PFSK-1 (cell line): ENCODE data around the gene PC.

Experiments used
- FOXP2 ChIP-seq: optimal IDR thresholded peaks from 2 replicates; pipeline ENCODE3; 2011; ENCODE audit warnings: borderline replicate concordance, control low read depth, inconsistent platforms; ENCODE audit not compliant: insufficient read depth; ENCODE audit errors: extremely low read length, extremely low read depth
- POLR2AphosphoS5 ChIP-seq: IDR thresholded peaks from 2 replicates; pipeline ENCODE4 v1.6.1; 2012; ENCODE audit warnings: low read depth, mild to moderate bottlenecking, control low read depth, low read length, moderate library complexity
- SIN3A ChIP-seq: IDR thresholded peaks from 2 replicates; pipeline ENCODE4 v1.6.1; 2012; ENCODE audit warnings: mild to moderate bottlenecking, low read length, moderate library complexity, borderline replicate concordance; ENCODE audit not compliant: insufficient read depth
- TAF1 ChIP-seq: IDR thresholded peaks from 2 replicates; pipeline ENCODE4 v1.6.1; 2012; ENCODE audit warnings: low read length, control low read depth, borderline replicate concordance; ENCODE audit not compliant: insufficient read depth
- TF ChIP-seq, protein P1 (sequence below), 2 experiments: IDR thresholded peaks; 2 replicates each; pipeline versions ENCODE4 v1.6.1 to v1.8.0; 2011 to 2012; ENCODE audit warnings: low read depth in 2 of 2, low read length in 2 of 2, control low read depth in 1 of 2, inconsistent platforms in 1 of 2, mild to moderate bottlenecking in 1 of 2, moderate library complexity in 1 of 2; ENCODE audit not compliant: insufficient read depth in 1 of 2

The PC gene

DNA sequence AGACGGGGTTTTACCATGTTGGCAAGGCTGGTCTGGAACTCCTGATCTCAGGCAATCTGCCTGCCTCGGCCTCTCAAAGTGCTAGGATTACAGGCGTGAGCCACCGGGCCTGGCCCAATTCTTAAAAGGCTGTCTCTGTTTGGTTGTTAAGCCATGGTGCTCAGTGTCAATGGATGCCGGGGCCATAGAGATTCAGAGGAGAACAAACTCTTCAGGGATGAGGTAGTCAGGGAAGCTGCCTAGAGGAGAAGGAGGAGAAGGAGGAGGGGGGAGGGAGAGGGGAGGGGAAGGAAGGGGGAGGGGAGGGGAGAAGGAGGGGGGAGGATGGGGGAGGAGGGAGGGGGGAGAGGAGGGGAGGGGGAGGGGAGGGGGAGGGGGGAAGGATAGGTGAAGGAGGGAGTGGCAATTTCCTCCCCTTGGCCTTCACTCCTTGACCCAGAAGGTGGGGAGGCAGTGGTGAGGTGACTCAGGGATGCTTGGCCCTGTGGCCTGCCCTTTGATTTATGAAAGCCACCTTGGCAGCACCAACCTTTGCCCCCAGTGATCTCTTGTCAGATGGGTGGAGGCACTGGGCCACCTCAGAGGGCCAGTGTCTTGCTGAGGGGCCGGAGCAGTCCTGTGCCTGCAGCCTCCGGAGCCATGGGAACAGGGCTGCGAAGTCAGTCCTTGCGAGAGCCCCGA, 16.7 kb upstream of the PC start, which contains the start of gene C11orf86:
Gene C11orf86 (plus strand): TSS at position 581 of the 681 bp plus-strand sequence. CDS start 59 bp downstream, at position 640.
- TF ChIP-seq FOXP2: no peak
- no peak for TF ChIP-seq SIN3A
- TF ChIP-seq TAF1: no peak
- TF ChIP-seq, protein P1, sequence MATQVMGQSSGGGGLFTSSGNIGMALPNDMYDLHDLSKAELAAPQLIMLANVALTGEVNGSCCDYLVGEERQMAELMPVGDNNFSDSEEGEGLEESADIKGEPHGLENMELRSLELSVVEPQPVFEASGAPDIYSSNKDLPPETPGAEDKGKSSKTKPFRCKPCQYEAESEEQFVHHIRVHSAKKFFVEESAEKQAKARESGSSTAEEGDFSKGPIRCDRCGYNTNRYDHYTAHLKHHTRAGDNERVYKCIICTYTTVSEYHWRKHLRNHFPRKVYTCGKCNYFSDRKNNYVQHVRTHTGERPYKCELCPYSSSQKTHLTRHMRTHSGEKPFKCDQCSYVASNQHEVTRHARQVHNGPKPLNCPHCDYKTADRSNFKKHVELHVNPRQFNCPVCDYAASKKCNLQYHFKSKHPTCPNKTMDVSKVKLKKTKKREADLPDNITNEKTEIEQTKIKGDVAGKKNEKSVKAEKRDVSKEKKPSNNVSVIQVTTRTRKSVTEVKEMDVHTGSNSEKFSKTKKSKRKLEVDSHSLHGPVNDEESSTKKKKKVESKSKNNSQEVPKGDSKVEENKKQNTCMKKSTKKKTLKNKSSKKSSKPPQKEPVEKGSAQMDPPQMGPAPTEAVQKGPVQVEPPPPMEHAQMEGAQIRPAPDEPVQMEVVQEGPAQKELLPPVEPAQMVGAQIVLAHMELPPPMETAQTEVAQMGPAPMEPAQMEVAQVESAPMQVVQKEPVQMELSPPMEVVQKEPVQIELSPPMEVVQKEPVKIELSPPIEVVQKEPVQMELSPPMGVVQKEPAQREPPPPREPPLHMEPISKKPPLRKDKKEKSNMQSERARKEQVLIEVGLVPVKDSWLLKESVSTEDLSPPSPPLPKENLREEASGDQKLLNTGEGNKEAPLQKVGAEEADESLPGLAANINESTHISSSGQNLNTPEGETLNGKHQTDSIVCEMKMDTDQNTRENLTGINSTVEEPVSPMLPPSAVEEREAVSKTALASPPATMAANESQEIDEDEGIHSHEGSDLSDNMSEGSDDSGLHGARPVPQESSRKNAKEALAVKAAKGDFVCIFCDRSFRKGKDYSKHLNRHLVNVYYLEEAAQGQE (IDR thresholded peaks at IDR 0.05; ENCODE audit: insufficient read depth in 1 of 2, low read depth in 2 of 2, low read length in 2 of 2): no peak
- no peak for TF ChIP-seq POLR2AphosphoS5

DNA sequence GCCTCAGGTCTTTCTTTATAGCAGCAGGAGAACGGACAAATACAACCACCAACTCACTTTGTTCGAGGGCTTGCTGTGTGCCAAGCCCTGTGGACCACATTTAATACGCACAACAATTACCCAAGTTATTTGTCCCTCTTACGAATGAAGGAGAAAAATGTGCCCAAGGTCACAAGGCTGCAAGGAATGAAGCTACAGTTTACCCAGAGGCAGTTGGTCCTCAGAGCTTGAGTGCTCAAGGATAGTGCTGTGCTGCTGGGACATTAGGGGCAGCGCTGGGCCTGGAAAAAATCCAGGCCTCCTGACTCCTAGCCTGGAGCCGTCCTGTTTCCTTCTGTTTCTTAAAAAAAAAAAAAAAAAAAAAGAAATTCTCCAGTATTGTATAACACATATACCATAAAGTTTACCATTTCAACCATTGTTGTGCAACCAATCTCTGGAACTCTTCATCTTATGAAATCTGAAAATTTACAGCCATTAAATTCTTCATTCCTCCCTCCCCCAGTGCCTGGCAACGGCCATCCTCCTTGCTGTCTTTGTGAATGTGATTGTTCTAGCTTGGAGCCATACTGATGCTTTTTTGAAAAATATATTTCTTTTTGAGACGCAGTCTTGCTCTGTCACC, 15.9 kb upstream of the PC start:
- TF ChIP-seq FOXP2: no peak
- TF ChIP-seq SIN3A: no peak
- TF ChIP-seq TAF1: no peak
- no peak for TF ChIP-seq POLR2AphosphoS5
- TF ChIP-seq, protein P1 (IDR thresholded peaks at IDR 0.05; ENCODE audit: insufficient read depth in 1 of 2, low read depth in 2 of 2, low read length in 2 of 2): no peak

DNA sequence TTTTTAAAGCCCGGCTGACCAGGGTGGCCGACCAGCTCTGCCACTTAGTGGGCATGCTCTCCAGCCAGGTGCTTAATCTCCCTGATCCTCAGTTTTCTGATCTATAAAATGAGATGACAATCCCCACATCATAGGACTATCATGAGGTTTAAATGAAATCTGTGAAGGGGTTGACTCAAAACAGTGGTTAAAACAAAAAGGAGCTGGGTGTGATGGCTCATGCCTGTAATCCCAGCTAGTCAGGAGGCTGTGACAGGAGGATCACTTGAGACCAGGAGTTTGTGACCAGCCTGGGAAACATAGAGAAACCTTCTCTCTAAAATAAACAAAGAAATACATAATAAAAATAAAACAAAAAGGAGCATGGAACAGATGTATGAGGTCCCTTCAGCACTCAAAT, 13.3 kb upstream of the PC start:
- TF ChIP-seq SIN3A: no peak
- TF ChIP-seq TAF1: no peak
- TF ChIP-seq FOXP2: no peak

DNA sequence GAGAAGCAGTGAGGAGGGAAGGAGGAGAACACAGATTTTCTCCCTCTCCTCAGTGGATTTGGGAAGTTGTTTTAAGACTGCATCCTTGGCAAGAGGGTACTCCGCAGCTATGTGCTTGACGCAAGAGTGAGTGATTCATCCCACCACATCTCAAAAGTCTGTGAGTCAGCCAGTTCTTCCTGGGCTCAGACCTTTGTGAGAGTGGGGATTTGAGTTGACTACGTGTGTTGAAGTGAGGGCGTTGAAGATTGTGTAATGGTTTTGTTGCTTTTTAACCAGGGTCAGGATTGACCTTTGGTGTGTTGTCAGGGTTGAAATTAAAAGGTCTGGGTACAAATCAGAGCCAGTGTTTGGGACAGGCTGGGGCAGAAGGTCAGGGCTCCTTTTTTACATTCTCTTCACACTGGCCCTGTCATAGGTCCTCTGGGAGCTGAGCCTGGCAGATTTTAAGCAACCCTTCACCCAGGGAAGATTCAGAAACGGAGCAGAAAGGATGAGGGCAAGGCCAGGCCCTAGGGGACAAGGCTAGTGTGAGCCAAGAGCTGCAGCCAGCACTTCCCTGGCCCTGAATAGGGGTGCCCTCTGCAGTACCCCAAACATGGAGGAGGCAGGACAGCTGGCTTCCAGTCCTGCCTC, 12.7 kb upstream of the PC start:
- TF ChIP-seq, protein P1 (IDR thresholded peaks at IDR 0.05; ENCODE audit: insufficient read depth in 1 of 2, low read depth in 2 of 2, low read length in 2 of 2): peak in 1 of 2 experiments; percentile 54; a peak in 1 of 4 replicates
- TF ChIP-seq FOXP2 (no peak), SIN3A (peak; percentile 50; the same call in 1 of the 2 replicates)

DNA sequence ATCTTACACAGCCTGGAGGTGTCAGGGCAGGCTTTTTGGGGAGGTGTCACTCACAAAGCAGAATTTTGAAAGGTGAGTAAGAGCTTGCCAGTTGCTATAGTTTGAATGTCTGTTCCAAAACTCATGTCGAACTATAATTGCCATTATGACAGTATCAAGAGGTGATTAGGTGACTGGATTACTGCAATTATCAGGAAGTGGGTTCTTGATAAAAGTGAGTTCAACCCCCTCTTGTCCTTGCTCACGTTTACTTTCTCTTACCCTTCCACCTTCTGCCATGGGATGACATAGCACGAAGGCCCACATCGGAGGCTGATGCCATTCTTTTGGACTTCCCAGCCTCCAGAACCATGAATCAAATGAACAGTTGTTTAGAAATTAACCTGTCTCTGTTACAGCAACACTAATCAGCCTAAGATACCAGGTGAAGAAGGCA, 12.2 kb upstream of the PC start:
- TF ChIP-seq, protein P1 (IDR thresholded peaks at IDR 0.05; ENCODE audit: insufficient read depth in 1 of 2, low read depth in 2 of 2, low read length in 2 of 2): no peak
- TF ChIP-seq SIN3A (no peak), FOXP2 (no peak), TAF1 (no peak), POLR2AphosphoS5 (no peak)
